Measurements from ENCODE around the gene VSIG2.
"Not testable (repeated sequence)": the region's sequence is repeated elsewhere in the genome, so short reads cannot be mapped to it uniquely, and the experiment has no call there.

GRCh38 chr11:124770959-124771358 lies 18.9 kb upstream of the VSIG2 start:
- TF ChIP-seq ISL1 (CRISPR knock-in tag; IDR thresholded peaks at IDR 0.05); CSDC2 (CRISPR knock-in tag; IDR thresholded peaks at IDR 0.05); ARNTL (CRISPR knock-in tag; IDR thresholded peaks at IDR 0.05; ENCODE audit: borderline replicate concordance, low read depth); OSR1 (CRISPR knock-in tag; IDR thresholded peaks at IDR 0.05); PATZ1 (CRISPR knock-in tag; IDR thresholded peaks at IDR 0.05; ENCODE audit: borderline replicate concordance); ZFP30 (CRISPR knock-in tag; IDR thresholded peaks at IDR 0.05); ZFP3 (CRISPR knock-in tag; IDR thresholded peaks at IDR 0.05): not testable (repeated sequence)
